Measurements from ENCODE around the gene LMAN2. TPM values are rescaled to one million over a fixed set of nuclear protein-coding genes. Genes with fewer than 3 reads are reported as not detected.

Gene LMAN2
- total RNA-seq, 4 donors from 2014 or later = 236 to 322 (median 293) TPM

DNA sequence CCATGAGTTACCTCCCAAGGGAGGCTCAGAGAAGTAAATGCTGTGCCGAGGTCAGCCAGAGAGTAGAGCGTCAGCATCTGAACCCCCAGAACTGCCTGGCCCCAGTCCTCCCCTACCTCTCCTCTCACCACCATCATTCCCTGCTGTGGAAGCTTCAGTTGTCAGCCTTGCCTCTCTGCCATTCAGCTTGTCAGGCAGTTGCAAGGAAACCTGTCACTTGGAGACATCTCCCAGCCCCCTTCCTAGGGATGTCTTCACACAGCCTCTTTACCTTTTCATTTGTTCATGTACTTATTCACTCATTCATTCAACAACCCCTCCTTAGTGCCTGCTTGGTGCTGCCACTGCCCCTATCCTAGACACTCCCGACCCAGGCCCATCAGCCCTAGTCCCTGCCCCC, 8.4 kb upstream of the LMAN2 start:
- intact Hi-C loops (cut with DNase I; ENCODE audit: low total_unique reads) (no loop called here), in situ Hi-C loops (cut with MboI; ENCODE audit: low pct_ligation_motif_present in 1 of 4, low pct_unique_long_range_greater_than_20kb in 1 of 4, low sequenced_read_pairs in 3 of 4) (no loop called here)
- Histone ChIP-seq H3K4me3 (no peak overlapping the region), H3K36me3 (no peaks in the 10 kb centered on the region), H3K4me1 (peaks cover 18 to 56% (median 31%) of the 10 kb centered on the region in 4 donors), H3K27me3 (no peaks in the 10 kb centered on the region), H3K9me3 (no peaks in the 10 kb centered on the region), H3K27ac (no peak overlapping the region)
- TF ChIP-seq POLR2A (IDR thresholded peaks at IDR 0.05) (no peak), EP300 (IDR thresholded peaks at IDR 0.05; ENCODE audit: low read depth) (no peak), POLR2AphosphoS5 (IDR thresholded peaks at IDR 0.05) (no peak)
- TF ChIP-seq, protein P1, sequence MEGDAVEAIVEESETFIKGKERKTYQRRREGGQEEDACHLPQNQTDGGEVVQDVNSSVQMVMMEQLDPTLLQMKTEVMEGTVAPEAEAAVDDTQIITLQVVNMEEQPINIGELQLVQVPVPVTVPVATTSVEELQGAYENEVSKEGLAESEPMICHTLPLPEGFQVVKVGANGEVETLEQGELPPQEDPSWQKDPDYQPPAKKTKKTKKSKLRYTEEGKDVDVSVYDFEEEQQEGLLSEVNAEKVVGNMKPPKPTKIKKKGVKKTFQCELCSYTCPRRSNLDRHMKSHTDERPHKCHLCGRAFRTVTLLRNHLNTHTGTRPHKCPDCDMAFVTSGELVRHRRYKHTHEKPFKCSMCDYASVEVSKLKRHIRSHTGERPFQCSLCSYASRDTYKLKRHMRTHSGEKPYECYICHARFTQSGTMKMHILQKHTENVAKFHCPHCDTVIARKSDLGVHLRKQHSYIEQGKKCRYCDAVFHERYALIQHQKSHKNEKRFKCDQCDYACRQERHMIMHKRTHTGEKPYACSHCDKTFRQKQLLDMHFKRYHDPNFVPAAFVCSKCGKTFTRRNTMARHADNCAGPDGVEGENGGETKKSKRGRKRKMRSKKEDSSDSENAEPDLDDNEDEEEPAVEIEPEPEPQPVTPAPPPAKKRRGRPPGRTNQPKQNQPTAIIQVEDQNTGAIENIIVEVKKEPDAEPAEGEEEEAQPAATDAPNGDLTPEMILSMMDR (IDR thresholded peaks at IDR 0.05) = no peak
- DNase-seq = no peak
- WGBS, 2 donors (ENCODE audit: low coverage in 1 of 2) = 33 to 86% methylated on average over 1 to 3 of the region's 3 CpGs

DNA sequence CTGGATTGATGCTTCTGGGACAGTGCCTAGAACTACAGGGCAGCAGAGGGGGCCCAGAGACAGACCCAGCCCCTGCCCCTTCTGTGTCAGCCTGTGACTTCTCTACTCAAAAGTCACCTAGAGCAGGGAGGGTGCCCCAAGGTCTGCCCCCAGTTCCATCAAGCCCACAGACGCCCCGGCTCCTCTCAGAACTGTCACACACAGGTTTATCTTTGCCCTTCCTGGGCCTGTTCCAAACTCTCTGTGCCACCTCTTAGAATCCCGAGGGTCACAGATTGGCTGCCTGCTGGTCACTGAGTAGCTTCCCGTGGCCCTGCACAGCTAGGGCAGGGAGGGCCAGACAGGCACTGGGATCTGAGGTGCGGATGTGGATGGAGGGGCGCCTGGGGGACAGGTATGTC, 8.0 kb upstream of the LMAN2 start:
- WGBS, 2 donors (ENCODE audit: low coverage in 1 of 2) = 83% methylated on average over 6 of the region's 6 CpGs; no CpG with 5 or more reads in 1 of the 2 donors
- Histone ChIP-seq H3K9me3 (no peaks in the 10 kb centered on the region), H3K4me1 (peaks cover 18 to 55% (median 31%) of the 10 kb centered on the region in 4 donors), H3K27ac (peak overlapping the region in 1 of 4 donors; percentile 84), H3K4me3 (no peak overlapping the region), H3K36me3 (no peaks in the 10 kb centered on the region), H3K27me3 (no peaks in the 10 kb centered on the region)
- TF ChIP-seq POLR2AphosphoS5 (IDR thresholded peaks at IDR 0.05) (no peak), POLR2A (IDR thresholded peaks at IDR 0.05) (no peak), EP300 (IDR thresholded peaks at IDR 0.05; ENCODE audit: low read depth) (no peak)
- TF ChIP-seq, protein P1 (IDR thresholded peaks at IDR 0.05) = no peak
- no peak for DNase-seq
- in situ Hi-C loops (cut with MboI; ENCODE audit: low pct_ligation_motif_present in 1 of 4, low pct_unique_long_range_greater_than_20kb in 1 of 4, low sequenced_read_pairs in 3 of 4) (no loop called here), intact Hi-C loops (cut with DNase I; ENCODE audit: low total_unique reads) (no loop called here)

DNA sequence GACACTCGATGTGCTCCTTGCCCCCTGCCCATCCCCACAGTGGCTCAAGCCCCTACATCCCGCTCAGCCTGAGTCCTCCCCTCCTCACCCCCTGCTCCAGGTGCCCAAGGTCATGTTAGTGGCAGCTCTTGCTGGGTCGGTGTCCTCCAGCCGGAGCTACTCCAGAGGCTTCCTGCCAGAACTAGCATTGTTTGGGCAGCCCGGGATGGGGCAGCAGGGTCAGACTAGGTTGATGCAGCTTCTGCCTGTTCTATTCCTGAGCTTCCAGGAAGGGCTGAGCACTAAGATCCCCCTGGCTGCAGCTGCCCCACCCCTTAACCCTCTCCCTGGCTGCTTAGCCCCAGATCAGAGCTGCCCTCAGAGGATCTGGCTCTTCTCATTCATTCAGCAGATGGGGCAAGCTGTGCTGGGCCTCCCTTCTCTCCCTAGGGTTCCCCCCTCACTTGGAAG, 6.9 kb upstream of the LMAN2 start:
- no peaks in the 10 kb centered on the region for H3K9me3 ChIP-seq
- intact Hi-C loops (cut with DNase I; ENCODE audit: low total_unique reads) (no loop called here), in situ Hi-C loops (cut with MboI; ENCODE audit: low pct_ligation_motif_present in 1 of 4, low pct_unique_long_range_greater_than_20kb in 1 of 4, low sequenced_read_pairs in 3 of 4) (no loop called here)
- 21% methylated on average over 5 of the region's 5 CpGs; no CpG with 5 or more reads in 1 of the 2 donors for WGBS, 2 donors (ENCODE audit: low coverage in 1 of 2)
- H3K27me3 ChIP-seq = no peaks in the 10 kb centered on the region
- H3K4me3 ChIP-seq = peak overlapping the region in 3 of 4 donors; percentile 34 to 57 (median 42)
- peak overlapping the region; percentile 67 to 84 (median 77) for H3K27ac ChIP-seq
- DNase-seq = no peak
- TF ChIP-seq EP300 (IDR thresholded peaks at IDR 0.05; ENCODE audit: low read depth) (no peak), POLR2AphosphoS5 (IDR thresholded peaks at IDR 0.05) (no peak), POLR2A (IDR thresholded peaks at IDR 0.05) (no peak)
- TF ChIP-seq, protein P1 (IDR thresholded peaks at IDR 0.05) = no peak
- no peaks in the 10 kb centered on the region for H3K36me3 ChIP-seq
- H3K4me1 ChIP-seq = peaks cover 18 to 45% (median 27%) of the 10 kb centered on the region in 4 donors

DNA sequence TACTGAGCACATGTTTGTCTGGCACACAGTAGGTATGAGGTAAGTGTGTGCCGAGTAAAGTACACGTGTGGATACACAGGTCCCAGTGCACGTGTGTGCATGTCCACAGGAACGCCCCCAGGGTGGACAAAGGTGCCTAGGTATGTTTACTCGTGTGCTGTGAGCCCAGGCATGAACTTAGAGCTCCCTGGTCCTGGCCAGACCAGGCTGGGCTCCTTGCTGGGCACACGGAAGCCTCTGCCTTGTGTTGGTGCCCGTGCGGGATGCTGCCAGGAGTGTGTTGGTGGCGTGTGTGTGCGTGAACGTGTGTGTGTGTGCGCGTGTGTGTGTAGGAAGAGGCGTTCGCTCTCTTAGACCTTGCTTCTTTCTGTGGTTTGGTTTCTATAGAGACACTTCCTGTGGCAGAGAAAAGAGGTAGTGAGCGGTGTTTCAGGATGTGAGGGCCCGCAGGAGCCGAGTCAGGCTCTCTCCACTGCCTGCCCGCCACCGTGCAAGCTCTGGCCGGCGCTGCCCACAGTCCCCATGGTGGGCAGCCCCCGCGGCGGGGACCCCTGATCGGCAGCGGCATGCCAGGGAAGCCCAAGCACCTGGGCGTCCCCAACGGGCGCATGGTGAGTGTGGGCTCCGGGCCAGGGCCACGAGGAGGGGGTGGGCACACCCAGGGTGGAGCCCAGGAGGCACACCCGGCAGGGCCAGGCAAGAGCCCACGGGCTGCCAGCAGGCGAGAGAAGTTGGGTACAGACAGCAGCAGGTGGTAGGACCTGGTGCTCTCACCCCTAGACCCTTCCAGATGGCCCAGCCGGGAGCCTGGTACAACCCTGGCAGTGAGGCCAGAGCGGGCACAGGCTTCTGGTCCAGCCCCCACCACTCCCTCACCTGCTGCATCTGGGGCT, 6.2 kb upstream of the LMAN2 start, which contains the start of gene RGS14:
RGS14 (plus strand) TSS at position 466 of the 893 bp plus-strand sequence; CDS start at position 567, 101 bp downstream.
- Histone ChIP-seq H3K27me3 (no peaks in the 10 kb centered on the region), H3K4me3 (peak within 1 kb of the TSS in 3 of 4 donors; percentile 34 to 57 (median 42)), H3K27ac (peak within 1 kb of the TSS; percentile 67 to 84 (median 77)), H3K36me3 (no peaks in the 10 kb centered on the region), H3K9me3 (no peaks in the 10 kb centered on the region), H3K4me1 (peaks cover 16 to 38% (median 23%) of the 10 kb centered on the region in 4 donors)
- in situ Hi-C loops (cut with MboI; ENCODE audit: low pct_ligation_motif_present in 1 of 4, low pct_unique_long_range_greater_than_20kb in 1 of 4, low sequenced_read_pairs in 3 of 4) = no loop called here
- DNase-seq = peak; percentile 68
- intact Hi-C loops (cut with DNase I; ENCODE audit: low total_unique reads) = no loop called here
- peak; percentile 14 to 51 (median 28) for TF ChIP-seq POLR2AphosphoS5 (IDR thresholded peaks at IDR 0.05)
- TF ChIP-seq EP300 (IDR thresholded peaks at IDR 0.05; ENCODE audit: low read depth) = no peak
- TF ChIP-seq POLR2A (IDR thresholded peaks at IDR 0.05) = peak; percentile 30
- TF ChIP-seq, protein P1 (IDR thresholded peaks at IDR 0.05) = no peak
- WGBS, 2 donors (ENCODE audit: low coverage in 1 of 2) = 13% methylated on average over 20 of the region's 37 CpGs; no CpG with 5 or more reads in 1 of the 2 donors

Data from transverse colon (tissue), 4 donors.